H1 (cell line): ENCODE results near the gene DNAH1. TPM values are rescaled to one million over a fixed set of nuclear protein-coding genes. Genes with fewer than 3 reads are reported as not detected.

Experiments used
- CTCF ChIA-PET: fragments of 300-600 bp; sonication (Branson Sonifier 250); formaldehyde crosslinking; loops from one replicate; lab custom pipeline; 2021; ENCODE audit not compliant: partially characterized antibody; lab: Charles Lee
- POLR2A ChIA-PET: fragments of 300-600 bp; sonication (Branson Sonifier 250); formaldehyde crosslinking; loops from one replicate; lab custom pipeline; 2021; ENCODE audit warnings: inconsistent platforms; ENCODE audit not compliant: partially characterized antibody; lab: Charles Lee
- DNase-seq, 2 experiments: peaks; one replicate each; pipeline versions ENCODE4 v3.0.0 to v3.0.0-alpha.2; 2010 to 2022; ENCODE audit warnings: low spot score in 2 of 2, low read depth in 1 of 2, mixed read lengths in 1 of 2
- FAIRE-seq: peaks from 2 replicates; lab custom pipeline; 2011; peaks lifted over from hg19 to GRCh38; lab: Jason Lieb, UNC
- H2AFZ ChIP-seq: 2 replicates; pipeline ENCODE4 v1.8.1; 2012; ENCODE audit warnings: low read length, inconsistent platforms
- H2AK5ac ChIP-seq: 2 replicates; pipeline ENCODE4 v1.6.1; 2013; ENCODE audit warnings: low read depth, low read length
- H2BK120ac ChIP-seq: replicated peaks from 2 replicates; pipeline ENCODE3; 2013; ENCODE audit warnings: low read depth, low read length, inconsistent platforms
- H2BK12ac ChIP-seq: 2 replicates; pipeline ENCODE4 v1.6.1; 2013; ENCODE audit warnings: low read depth, low read length
- H2BK15ac ChIP-seq: 2 replicates; pipeline ENCODE4 v1.6.1; 2013; ENCODE audit warnings: low read length
- H2BK20ac ChIP-seq: 2 replicates; pipeline ENCODE4 v1.6.1; 2013; ENCODE audit warnings: low read length
- H2BK5ac ChIP-seq: 2 replicates; pipeline ENCODE4 v1.6.1; 2013; ENCODE audit warnings: low read depth, low read length
- H3K14ac ChIP-seq: 2 replicates; pipeline ENCODE4 v1.6.1; 2013; ENCODE audit warnings: inconsistent platforms; ENCODE audit not compliant: insufficient read length
- H3K18ac ChIP-seq: 2 replicates; pipeline ENCODE4 v1.6.1; 2013; ENCODE audit warnings: low read length; ENCODE audit errors: extremely low read depth
- H3K23ac ChIP-seq: 2 replicates; pipeline ENCODE4 v1.6.1; 2013; ENCODE audit warnings: inconsistent platforms; ENCODE audit not compliant: insufficient read length
- H3K23me2 ChIP-seq: 2 replicates; pipeline ENCODE4 v1.6.1; 2013; ENCODE audit warnings: low read depth, low read length
- H3K27ac ChIP-seq: 2 replicates; pipeline ENCODE4 v1.6.1; 2011; ENCODE audit warnings: low read depth, low read length, inconsistent platforms
- H3K27me3 ChIP-seq, 4 experiments: replicated peaks in 1 of 4; 1 replicate in 1 of 4; 2 replicates in 3 of 4; pipeline versions ENCODE4 v1.6.1 to v1.8.1; 2011 to 2013; ENCODE audit warnings: low read length in 3 of 4, mild to moderate bottlenecking in 3 of 4, inconsistent platforms in 2 of 4, mixed read lengths in 2 of 4, moderate library complexity in 1 of 4; ENCODE audit not compliant: control insufficient read depth in 3 of 4, insufficient read depth in 3 of 4; ENCODE audit errors: extremely low read depth in 1 of 4
- H3K36me3 ChIP-seq, 4 experiments: 2 replicates each; pipeline versions ENCODE4 v1.6.1 to v1.8.1; 2011 to 2013; ENCODE audit warnings: mild to moderate bottlenecking in 4 of 4, low read length in 3 of 4, moderate library complexity in 2 of 4, control low read depth in 1 of 4, inconsistent platforms in 1 of 4; ENCODE audit not compliant: insufficient read depth in 4 of 4, control insufficient read depth in 2 of 4
- H3K4ac ChIP-seq: replicated peaks from 2 replicates; pipeline ENCODE3; 2013; ENCODE audit warnings: low read length, low read depth, mixed read lengths, inconsistent platforms; ENCODE audit not compliant: insufficient read length
- H3K4me1 ChIP-seq, 4 experiments: replicated peaks in 1 of 4; 1 replicate in 1 of 4; 2 replicates in 3 of 4; pipeline versions ENCODE4 v1.6.1 to v1.8.1; 2011 to 2013; ENCODE audit warnings: low read length in 3 of 4, inconsistent platforms in 2 of 4, mixed read lengths in 1 of 4; ENCODE audit not compliant: insufficient read depth in 4 of 4, control insufficient read depth in 3 of 4
- H3K4me2 ChIP-seq, 2 experiments: 2 replicates each; pipeline versions ENCODE4 v1.6.1 to v1.8.1; 2011 to 2013; ENCODE audit warnings: low read depth in 2 of 2, low read length in 2 of 2, control low read depth in 1 of 2, inconsistent platforms in 1 of 2, mild to moderate bottlenecking in 1 of 2; ENCODE audit not compliant: insufficient read depth in 1 of 2
- H3K4me3 ChIP-seq, 4 experiments: fragments of 200-600, 300-600 bp in 1 of 4; sonication (generic), shearing (Covaris generic), sonication (Bioruptor Twin) in 1 of 4; 2 replicates each; pipeline versions ENCODE4 v1.5.1 to v1.8.1; 2011 to 2016; ENCODE audit warnings: low read length in 4 of 4, low read depth in 3 of 4, control low read depth in 2 of 4, inconsistent platforms in 2 of 4, mild to moderate bottlenecking in 2 of 4, mixed read lengths in 1 of 4, moderate library complexity in 1 of 4; ENCODE audit not compliant: insufficient read depth in 2 of 4; ENCODE audit errors: extremely low read depth in 1 of 4
- H3K56ac ChIP-seq: replicated peaks from 2 replicates; pipeline ENCODE3; 2013; ENCODE audit warnings: low read depth, mild to moderate bottlenecking, mixed read lengths, low read length, inconsistent platforms; ENCODE audit not compliant: insufficient read length
- H3K79me1 ChIP-seq: 2 replicates; pipeline ENCODE4 v1.6.1; 2013; ENCODE audit warnings: low read depth, low read length, control low read depth
- H3K79me2 ChIP-seq, 2 experiments: 2 replicates each; pipeline versions ENCODE4 v1.6.1 to v1.8.1; 2012 to 2013; ENCODE audit warnings: low read length in 2 of 2, mild to moderate bottlenecking in 2 of 2, inconsistent platforms in 1 of 2; ENCODE audit not compliant: insufficient read depth in 2 of 2, control insufficient read depth in 1 of 2
- H3K9ac ChIP-seq, 4 experiments: replicated peaks in 1 of 4; 1 replicate in 1 of 4; 2 replicates in 3 of 4; pipeline versions ENCODE4 v1.6.1 to v1.8.1; 2011 to 2013; ENCODE audit warnings: low read depth in 3 of 4, low read length in 3 of 4, control low read depth in 2 of 4, mild to moderate bottlenecking in 2 of 4, moderate library complexity in 2 of 4, inconsistent platforms in 1 of 4; ENCODE audit errors: extremely low read depth in 1 of 4
- H3K9me3 ChIP-seq, 2 experiments: 2 replicates each; pipeline versions ENCODE4 v1.6.1 to v1.8.1; 2012 to 2013; ENCODE audit warnings: mild to moderate bottlenecking in 2 of 2, moderate library complexity in 2 of 2, control low read depth in 1 of 2, inconsistent platforms in 1 of 2, low read depth in 1 of 2, low read length in 1 of 2, mixed read lengths in 1 of 2; ENCODE audit not compliant: insufficient read depth in 2 of 2
- H4K20me1 ChIP-seq, 2 experiments: replicated peaks in 1 of 2; 2 replicates each; pipeline versions ENCODE3 to v1.8.1; 2011 to 2013; ENCODE audit warnings: inconsistent platforms in 2 of 2, low read length in 2 of 2, mild to moderate bottlenecking in 1 of 2; ENCODE audit not compliant: insufficient read depth in 2 of 2, control insufficient read depth in 1 of 2
- H4K5ac ChIP-seq: 2 replicates; pipeline ENCODE4 v1.6.1; 2013; ENCODE audit warnings: low read length, low read depth, mixed read lengths, inconsistent platforms; ENCODE audit not compliant: insufficient read length
- H4K8ac ChIP-seq: 2 replicates; pipeline ENCODE4 v1.8.0; 2013; ENCODE audit warnings: mild to moderate bottlenecking, moderate library complexity, low read length, inconsistent platforms; ENCODE audit not compliant: insufficient read depth; ENCODE audit errors: extremely low read depth
- H4K91ac ChIP-seq: replicated peaks from 2 replicates; pipeline ENCODE3; 2013; ENCODE audit warnings: low read length, mixed read lengths, inconsistent platforms; ENCODE audit not compliant: insufficient read length
- ATF2 ChIP-seq: IDR thresholded peaks from 2 replicates; pipeline ENCODE4 v1.6.1; 2012; ENCODE audit warnings: low read length, inconsistent platforms
- BACH1 ChIP-seq: IDR thresholded peaks from 2 replicates; pipeline ENCODE4 v1.6.1; 2012; ENCODE audit warnings: low read length, improper control_type of control experiment
- BRCA1 ChIP-seq: IDR thresholded peaks from 2 replicates; pipeline ENCODE4 v1.6.1; 2012; ENCODE audit warnings: low read depth, low read length, improper control_type of control experiment
- CHD2 ChIP-seq: IDR thresholded peaks from 2 replicates; pipeline ENCODE4 v1.6.1; 2012; ENCODE audit warnings: low read length, improper control_type of control experiment
- CREB1 ChIP-seq: IDR thresholded peaks from 2 replicates; pipeline ENCODE4 v1.6.1; 2012; ENCODE audit warnings: inconsistent platforms
- KDM5A ChIP-seq: fragments of 200-600 bp; IDR thresholded peaks from 2 replicates; pipeline ENCODE4 v1.7.1; 2012; ENCODE audit warnings: mild to moderate bottlenecking, low read length, inconsistent platforms, mixed read lengths
- NANOG ChIP-seq: IDR thresholded peaks from 2 replicates; pipeline ENCODE4 v1.6.1; 2011; ENCODE audit warnings: low read length, low read depth, mild to moderate bottlenecking, inconsistent platforms; ENCODE audit not compliant: insufficient read depth, poor library complexity, severe bottlenecking
- POLR2AphosphoS5 ChIP-seq: IDR thresholded peaks from 2 replicates; pipeline ENCODE4 v1.6.1; 2011; ENCODE audit warnings: low read depth, low read length
- RBBP5 ChIP-seq: IDR thresholded peaks from 2 replicates; pipeline ENCODE4 v1.7.1; 2012; ENCODE audit warnings: low read depth, mild to moderate bottlenecking, inconsistent platforms, low read length, moderate library complexity, borderline replicate concordance
- YY1 ChIP-seq: IDR thresholded peaks from 2 replicates; pipeline ENCODE4 v1.6.1; 2011; ENCODE audit warnings: low read depth, mild to moderate bottlenecking, low read length
- WGBS, 2 experiments: shearing (Covaris generic) in 1 of 2; methylation state at CpG; one replicate each; pipeline versions ENCODE4 v1.1.6 to v1.1.7; 2013 to 2015; ENCODE audit warnings: low lambda C conversion rate in 2 of 2, mixed read lengths in 2 of 2, inconsistent platforms in 1 of 2, low coverage in 1 of 2, missing lambda C conversion rate in 1 of 2; ENCODE audit not compliant: insufficient replicate concordance in 2 of 2, insufficient coverage in 1 of 2, insufficient read length in 1 of 2; ENCODE audit errors: extremely low coverage in 1 of 2, missing lambda C conversion rate in 1 of 2; 5-methylcytosine and 5-hydroxymethylcytosine counted together
- polyA plus RNA-seq, 7 experiments: library from polyadenylated mRNA; depleted of rRNA in 3 of 7; stranded (reverse) in 5 of 7; unstranded in 2 of 7; fragments of >200 nt in 5 of 7; fragments of 200-250 nt in 2 of 7; gene quantifications; 1 replicate in 5 of 7; 2 replicates in 1 of 7; 4 replicates in 1 of 7; pipeline versions ENCODE4 v1.2.1 to v1.2.3, GENCODE V29; 2011 to 2013; ENCODE audit warnings: missing spikeins in 2 of 7, mixed read lengths in 2 of 7
- total RNA-seq: library from RNA; stranded (reverse); fragmentation: NEBNext Ultra II Directional; extraction: Animal tissue kit (Norgen Biotek cat#: 25700); gene quantifications from 2 replicates; pipeline ENCODE4 v1.2.1, GENCODE V29; 2021
- TF ChIP-seq, protein P1 (sequence below): IDR thresholded peaks from 2 replicates; pipeline ENCODE4 v1.6.1; 2011; ENCODE audit warnings: low read depth, mild to moderate bottlenecking, low read length; ENCODE audit not compliant: insufficient read depth

The DNAH1 gene
- total and polyA plus RNA-seq, 2 of the 8 experiments (the other 6 are each of a cell fraction or from before 2014, with no cell fraction given), result 1.0 to 1.5 TPM

GRCh38 chr3:52306978-52307377, 9.1 kb upstream of the DNAH1 start:
- no peak overlapping the region for H4K8ac ChIP-seq
- DNase-seq (no peak), FAIRE-seq (no peak)
- no peak overlapping the region for H2BK5ac ChIP-seq
- no peak overlapping the region for H3K4me3 ChIP-seq
- H3K36me3 ChIP-seq, result no peaks in the 10 kb centered on the region; a peak in 1 of 8 replicates
- H3K79me2 ChIP-seq, result no peaks in the 10 kb centered on the region
- TF ChIP-seq, protein P1, sequence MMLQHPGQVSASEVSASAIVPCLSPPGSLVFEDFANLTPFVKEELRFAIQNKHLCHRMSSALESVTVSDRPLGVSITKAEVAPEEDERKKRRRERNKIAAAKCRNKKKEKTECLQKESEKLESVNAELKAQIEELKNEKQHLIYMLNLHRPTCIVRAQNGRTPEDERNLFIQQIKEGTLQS, result no peak
- TF ChIP-seq YY1 (no peak), CHD2 (no peak), NANOG (no peak), RBBP5 (no peak), POLR2AphosphoS5 (no peak), ATF2 (no peak), CREB1 (no peak), BRCA1 (no peak), KDM5A (no peak), BACH1 (no peak)
- peaks cover 0 to 2% of the 10 kb centered on the region in 2 experiments for H4K20me1 ChIP-seq
- H2BK120ac ChIP-seq, result no peak overlapping the region
- no peak overlapping the region for H2BK15ac ChIP-seq
- no peak overlapping the region for H3K14ac ChIP-seq
- H3K4me1 ChIP-seq, result no peaks in the 10 kb centered on the region; a peak in 1 of 7 replicates
- ChIA-PET POLR2A (interaction anchor here (1.0 to 1.6 kb wide), 3 partner anchors 10 to 32 kb away, joined by 3 to 5 read pairs (median 3); no protein-coding TSS in a partner anchor), CTCF (interaction anchor here (0.6 to 4.1 kb wide), 8 partner anchors 9 to 98 kb away, joined by 3 to 14 read pairs (median 4); no protein-coding TSS in a partner anchor)
- H3K4ac ChIP-seq, result no peak overlapping the region
- H2AK5ac ChIP-seq, result no peak overlapping the region
- no peaks in the 10 kb centered on the region for H3K9me3 ChIP-seq
- no peak overlapping the region for H3K56ac ChIP-seq
- no peak overlapping the region for H4K5ac ChIP-seq
- no peak overlapping the region for H2BK12ac ChIP-seq
- no peak overlapping the region for H3K9ac ChIP-seq
- H4K91ac ChIP-seq, result no peak overlapping the region
- peaks cover 0 to 3% (median 1%) of the 10 kb centered on the region in 4 experiments; a peak in 3 of 7 replicates for H3K27me3 ChIP-seq
- 82% methylated on average over 4 of the region's 4 CpGs; no CpG with 5 or more reads in 1 of the 2 experiments for WGBS, 2 experiments
- no peak overlapping the region for H2BK20ac ChIP-seq
- no peak overlapping the region for H3K23ac ChIP-seq
- no peaks in the 10 kb centered on the region for H3K79me1 ChIP-seq
- no peak overlapping the region for H3K27ac ChIP-seq
- H3K4me2 ChIP-seq, result no peak overlapping the region
- no peak overlapping the region for H2AFZ ChIP-seq
- H3K23me2 ChIP-seq, result no peaks in the 10 kb centered on the region
- H3K18ac ChIP-seq, result no peak overlapping the region
